ENCODE measurements around the gene SMG6. TPM values are rescaled to one million over a fixed set of nuclear protein-coding genes. Genes with fewer than 3 reads are reported as not detected.
A peak's percentile ranks its signal among the peaks of the same experiment; 100 is the strongest.

Gene SMG6
- polyA plus RNA-seq, 4 donors = 15.9 to 17.1 (median 16.4) TPM

- peak in 1 of 2 donors; percentile 64 for DNase-seq
- 55 to 78% (median 70%) methylated on average over 17 of the region's 17 CpGs for WGBS, 3 donors
These were observed 89.3 kb downstream of the SMG6 start for GRCh38 chr17:2214047-2214928.

GRCh38 chr17:2213291-2213960 lies 90.2 kb downstream of the SMG6 start:
- no peak overlapping the region for H3K4me3 ChIP-seq (ENCODE audit: low read depth in 1 of 3, low read length in 3 of 3)
- H3K27me3 ChIP-seq (ENCODE audit: control insufficient read depth in 3 of 3, insufficient read depth in 3 of 3, low read length in 3 of 3) = no peaks in the 10 kb centered on the region
- DNase-seq = no peak
- WGBS, 3 donors = 63 to 91% (median 81%) methylated on average over 11 of the region's 11 CpGs
- H3K4me1 ChIP-seq (ENCODE audit: control insufficient read depth in 3 of 3, insufficient read depth in 2 of 3, low read depth in 1 of 3, low read length in 2 of 3) = peaks cover 0 to 29% (median 8%) of the 10 kb centered on the region in 3 donors
- no peak for FAIRE-seq
- H3K36me3 ChIP-seq (ENCODE audit: control insufficient read depth in 3 of 3, insufficient read depth in 2 of 3, low read depth in 1 of 3, low read length in 3 of 3) = peaks cover 0 to 11% (median 2%) of the 10 kb centered on the region in 3 donors
- H3K27ac ChIP-seq (ENCODE audit: low read depth in 1 of 3, low read length in 2 of 3) = peak overlapping the region; percentile 80 to 92 (median 81)
- no peaks in the 10 kb centered on the region for H3K9me3 ChIP-seq (ENCODE audit: control insufficient read depth in 2 of 2, insufficient read depth in 1 of 2, low read depth in 1 of 2, low read length in 1 of 2)

More at GRCh38 chr17:2214047-2214928, 89.3 kb downstream of the SMG6 start:
- peaks cover 0 to 29% (median 8%) of the 10 kb centered on the region in 3 donors for H3K4me1 ChIP-seq (ENCODE audit: control insufficient read depth in 3 of 3, insufficient read depth in 2 of 3, low read depth in 1 of 3, low read length in 2 of 3)
- H3K27ac ChIP-seq (ENCODE audit: low read depth in 1 of 3, low read length in 2 of 3) = peak overlapping the region; percentile 80 to 92 (median 81)
- H3K4me3 ChIP-seq (ENCODE audit: low read depth in 1 of 3, low read length in 3 of 3) = no peak overlapping the region
- FAIRE-seq = no peak
- H3K9me3 ChIP-seq (ENCODE audit: control insufficient read depth in 2 of 2, insufficient read depth in 1 of 2, low read depth in 1 of 2, low read length in 1 of 2) = no peaks in the 10 kb centered on the region
- H3K36me3 ChIP-seq (ENCODE audit: control insufficient read depth in 3 of 3, insufficient read depth in 2 of 3, low read depth in 1 of 3, low read length in 3 of 3) = peaks cover 0 to 10% (median 2%) of the 10 kb centered on the region in 3 donors
- H3K27me3 ChIP-seq (ENCODE audit: control insufficient read depth in 3 of 3, insufficient read depth in 3 of 3, low read length in 3 of 3) = no peaks in the 10 kb centered on the region

GRCh38 chr17:2212400-2212981 lies 91.1 kb downstream of the SMG6 start:
- Histone ChIP-seq H3K27me3 (ENCODE audit: control insufficient read depth in 3 of 3, insufficient read depth in 3 of 3, low read length in 3 of 3) (no peaks in the 10 kb centered on the region), H3K4me3 (ENCODE audit: low read depth in 1 of 3, low read length in 3 of 3) (no peak overlapping the region), H3K36me3 (ENCODE audit: control insufficient read depth in 3 of 3, insufficient read depth in 2 of 3, low read depth in 1 of 3, low read length in 3 of 3) (peaks cover 0 to 14% (median 2%) of the 10 kb centered on the region in 3 donors), H3K4me1 (ENCODE audit: control insufficient read depth in 3 of 3, insufficient read depth in 2 of 3, low read depth in 1 of 3, low read length in 2 of 3) (peaks cover 0 to 29% (median 8%) of the 10 kb centered on the region in 3 donors), H3K27ac (ENCODE audit: low read depth in 1 of 3, low read length in 2 of 3) (peak overlapping the region; percentile 27 to 92 (median 80)), H3K9me3 (ENCODE audit: control insufficient read depth in 2 of 2, insufficient read depth in 1 of 2, low read depth in 1 of 2, low read length in 1 of 2) (no peaks in the 10 kb centered on the region)
- WGBS, 3 donors = 64 to 86% (median 70%) methylated on average over 10 of the region's 10 CpGs
- FAIRE-seq (no peak), DNase-seq (no peak)

- no peaks in the 10 kb centered on the region for H3K27me3 ChIP-seq (ENCODE audit: control insufficient read depth in 3 of 3, insufficient read depth in 3 of 3, low read length in 3 of 3)
- DNase-seq (no peak), FAIRE-seq (no peak)
- H3K4me3 ChIP-seq (ENCODE audit: low read depth in 1 of 3, low read length in 3 of 3) = no peak overlapping the region
- 78 to 80% (median 80%) methylated on average over 6 of the region's 6 CpGs for WGBS, 3 donors
- H3K4me1 ChIP-seq (ENCODE audit: control insufficient read depth in 3 of 3, insufficient read depth in 2 of 3, low read depth in 1 of 3, low read length in 2 of 3) = peaks cover 0 to 29% (median 8%) of the 10 kb centered on the region in 3 donors
- H3K36me3 ChIP-seq (ENCODE audit: control insufficient read depth in 3 of 3, insufficient read depth in 2 of 3, low read depth in 1 of 3, low read length in 3 of 3) = peaks cover 0 to 14% (median 2%) of the 10 kb centered on the region in 3 donors
- no peaks in the 10 kb centered on the region for H3K9me3 ChIP-seq (ENCODE audit: control insufficient read depth in 2 of 2, insufficient read depth in 1 of 2, low read depth in 1 of 2, low read length in 1 of 2)
- peak overlapping the region in 2 of 3 donors; percentile 80 to 92 for H3K27ac ChIP-seq (ENCODE audit: low read depth in 1 of 3, low read length in 2 of 3)
These were observed 91.8 kb downstream of the SMG6 start for GRCh38 chr17:2211661-2212399.

GRCh38 chr17:2210726-2211125 lies 92.9 kb downstream of the SMG6 start:
- Histone ChIP-seq H3K27ac (ENCODE audit: low read depth in 1 of 3, low read length in 2 of 3) (peak overlapping the region in 1 of 3 donors; percentile 22), H3K27me3 (ENCODE audit: control insufficient read depth in 3 of 3, insufficient read depth in 3 of 3, low read length in 3 of 3) (no peaks in the 10 kb centered on the region), H3K36me3 (ENCODE audit: control insufficient read depth in 3 of 3, insufficient read depth in 2 of 3, low read depth in 1 of 3, low read length in 3 of 3) (peaks cover 0 to 17% (median 2%) of the 10 kb centered on the region in 3 donors), H3K9me3 (ENCODE audit: control insufficient read depth in 2 of 2, insufficient read depth in 1 of 2, low read depth in 1 of 2, low read length in 1 of 2) (no peaks in the 10 kb centered on the region), H3K4me1 (ENCODE audit: control insufficient read depth in 3 of 3, insufficient read depth in 2 of 3, low read depth in 1 of 3, low read length in 2 of 3) (peaks cover 0 to 26% (median 8%) of the 10 kb centered on the region in 3 donors), H3K4me3 (ENCODE audit: low read depth in 1 of 3, low read length in 3 of 3) (no peak overlapping the region)
- no peak for FAIRE-seq
- no peak for DNase-seq
- 83 to 93% (median 92%) methylated on average over 2 of the region's 2 CpGs for WGBS, 3 donors

DNA sequence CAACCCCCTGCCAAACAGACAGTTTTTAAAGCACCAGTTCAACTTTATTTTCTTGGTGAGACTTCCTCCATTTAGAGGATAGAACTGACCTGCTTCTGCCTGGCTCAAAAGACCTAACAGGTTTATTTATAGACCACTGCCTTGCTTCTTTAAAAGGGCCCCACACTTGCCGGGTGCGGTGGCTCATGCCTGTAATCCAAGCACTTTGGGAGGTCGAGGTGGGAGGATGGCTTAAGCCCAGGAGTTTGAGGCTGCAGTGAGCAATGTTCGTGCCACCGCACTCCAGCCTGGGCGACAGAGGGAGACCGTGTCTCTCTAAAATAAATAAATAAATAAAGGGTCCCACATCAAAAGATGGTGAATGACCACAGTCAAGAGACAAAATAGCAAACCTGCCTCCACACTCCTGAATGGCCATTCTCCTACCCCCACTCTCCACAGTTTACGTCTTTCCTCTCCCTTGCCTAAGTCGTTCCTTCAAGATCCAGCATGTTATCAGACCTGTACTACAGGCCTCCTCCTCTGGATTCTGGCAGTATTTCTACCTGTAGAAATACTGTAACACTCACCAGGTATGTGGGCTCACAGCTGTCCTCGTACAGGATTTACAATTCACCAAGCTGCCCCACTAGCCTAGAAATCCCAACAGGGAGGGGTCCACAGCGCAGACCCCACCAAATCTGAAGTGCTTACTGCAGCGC lies 95.6 kb downstream of the SMG6 start:
- WGBS, 3 donors = 85 to 89% (median 87%) methylated on average over 12 of the region's 12 CpGs
- Histone ChIP-seq H3K4me3 (ENCODE audit: low read depth in 1 of 3, low read length in 3 of 3) (no peak overlapping the region), H3K27ac (ENCODE audit: low read depth in 1 of 3, low read length in 2 of 3) (peak overlapping the region in 1 of 3 donors; percentile 18), H3K4me1 (ENCODE audit: control insufficient read depth in 3 of 3, insufficient read depth in 2 of 3, low read depth in 1 of 3, low read length in 2 of 3) (peaks cover 0 to 2% (median 0%) of the 10 kb centered on the region in 3 donors), H3K36me3 (ENCODE audit: control insufficient read depth in 3 of 3, insufficient read depth in 2 of 3, low read depth in 1 of 3, low read length in 3 of 3) (peaks cover 0 to 24% (median 2%) of the 10 kb centered on the region in 3 donors), H3K27me3 (ENCODE audit: control insufficient read depth in 3 of 3, insufficient read depth in 3 of 3, low read length in 3 of 3) (no peaks in the 10 kb centered on the region), H3K9me3 (ENCODE audit: control insufficient read depth in 2 of 2, insufficient read depth in 1 of 2, low read depth in 1 of 2, low read length in 1 of 2) (no peaks in the 10 kb centered on the region)
- no peak for DNase-seq
- no peak for FAIRE-seq

- WGBS, 3 donors = 91 to 95% (median 92%) methylated on average over 7 of the region's 7 CpGs
- Histone ChIP-seq H3K4me3 (ENCODE audit: low read depth in 1 of 3, low read length in 3 of 3) (no peak overlapping the region), H3K27ac (ENCODE audit: low read depth in 1 of 3, low read length in 2 of 3) (no peak overlapping the region), H3K27me3 (ENCODE audit: control insufficient read depth in 3 of 3, insufficient read depth in 3 of 3, low read length in 3 of 3) (no peaks in the 10 kb centered on the region), H3K4me1 (ENCODE audit: control insufficient read depth in 3 of 3, insufficient read depth in 2 of 3, low read depth in 1 of 3, low read length in 2 of 3) (no peaks in the 10 kb centered on the region), H3K9me3 (ENCODE audit: control insufficient read depth in 2 of 2, insufficient read depth in 1 of 2, low read depth in 1 of 2, low read length in 1 of 2) (no peaks in the 10 kb centered on the region), H3K36me3 (ENCODE audit: control insufficient read depth in 3 of 3, insufficient read depth in 2 of 3, low read depth in 1 of 3, low read length in 3 of 3) (peaks cover 0 to 26% (median 3%) of the 10 kb centered on the region in 3 donors)
- FAIRE-seq (no peak), DNase-seq (no peak)
These were observed 99.2 kb downstream of the SMG6 start for GRCh38 chr17:2204393-2204792.
